NCI-H345 treated with DMSO at 0.1 percent for 48 hours (cell line): ENCODE data around the gene PTGFR.

ENCODE experiments used
- DNase-seq: peaks from one replicate; lab custom pipeline; 2025; ENCODE audit not compliant: unreplicated experiment; lab: John Stamatoyannopoulos, UW

PTGFR gene

GRCh38 chr1:78587211-78587610, 96.4 kb downstream of the PTGFR start:
- DNase-seq, result no peak
